Lower lobe of right lung (tissue), 2 donors: Measurements from ENCODE around the gene NTN5. TPM values are rescaled to one million over a fixed set of nuclear protein-coding genes. Genes with fewer than 3 reads are reported as not detected.

Source experiments
- ATAC-seq, 2 donors: fragments of 200-7000 bp; cut with Tn5 transposase; one replicate each; pipeline ENCODE4 v1.9.1; 2020 to 2022; ENCODE audit warnings: mild to moderate bottlenecking in 2 of 2, moderate library complexity in 2 of 2
- DNase-seq: peaks from one replicate; pipeline ENCODE4 v3.0.0-alpha.2; 2020
- H3K27ac ChIP-seq: fragments of 200-600 bp; one replicate; pipeline ENCODE4 v1.8.0; 2022
- H3K27me3 ChIP-seq: fragments of 200-600 bp; one replicate; pipeline ENCODE4 v1.8.0; 2022; ENCODE audit warnings: low read depth
- H3K36me3 ChIP-seq: fragments of 200-600 bp; one replicate; pipeline ENCODE4 v1.8.0; 2022; ENCODE audit warnings: mild to moderate bottlenecking
- H3K4me1 ChIP-seq: fragments of 200-600 bp; one replicate; pipeline ENCODE4 v1.8.0; 2022
- H3K4me3 ChIP-seq: fragments of 200-600 bp; one replicate; pipeline ENCODE4 v1.8.0; 2022; ENCODE audit warnings: mild to moderate bottlenecking
- H3K9me3 ChIP-seq: fragments of 200-600 bp; one replicate; pipeline ENCODE4 v1.8.0; 2022
- intact Hi-C: fragments of 100-400 bp; cut with DNase I; formaldehyde crosslinking; loops from one replicate; pipeline ENCODE4 v1.11.0; 2022
- total RNA-seq: library from RNA; stranded (reverse); fragmentation: NEBNext Ultra II Directional; extraction: Animal tissue kit (Norgen Biotek cat#: 25700); gene quantifications from one replicate; pipeline ENCODE4 v1.2.1, GENCODE V29; 2021
- TF ChIP-seq, protein P1 (sequence below): fragments of 200-600 bp; IDR thresholded peaks from one replicate; pipeline ENCODE4 v1.8.0; 2022; ENCODE audit warnings: antibody characterized with exemption, mild to moderate bottlenecking
- donor health status: DM: no; HTN: yes; CAD: no; lungs with severe emphysema.

NTN5 gene
- total RNA-seq, 1 donor from 2014 or later, result 0.24 TPM

GRCh38 chr19:48656840-48657474, 15.9 kb downstream of the NTN5 start:
- H3K9me3 ChIP-seq, result no peaks in the 10 kb centered on the region
- no peak overlapping the region for H3K27ac ChIP-seq
- H3K4me1 ChIP-seq, result peaks cover 13% of the 10 kb centered on the region
- DNase-seq (no peak), ATAC-seq (no peak)
- H3K36me3 ChIP-seq, result no peaks in the 10 kb centered on the region
- TF ChIP-seq, protein P1, sequence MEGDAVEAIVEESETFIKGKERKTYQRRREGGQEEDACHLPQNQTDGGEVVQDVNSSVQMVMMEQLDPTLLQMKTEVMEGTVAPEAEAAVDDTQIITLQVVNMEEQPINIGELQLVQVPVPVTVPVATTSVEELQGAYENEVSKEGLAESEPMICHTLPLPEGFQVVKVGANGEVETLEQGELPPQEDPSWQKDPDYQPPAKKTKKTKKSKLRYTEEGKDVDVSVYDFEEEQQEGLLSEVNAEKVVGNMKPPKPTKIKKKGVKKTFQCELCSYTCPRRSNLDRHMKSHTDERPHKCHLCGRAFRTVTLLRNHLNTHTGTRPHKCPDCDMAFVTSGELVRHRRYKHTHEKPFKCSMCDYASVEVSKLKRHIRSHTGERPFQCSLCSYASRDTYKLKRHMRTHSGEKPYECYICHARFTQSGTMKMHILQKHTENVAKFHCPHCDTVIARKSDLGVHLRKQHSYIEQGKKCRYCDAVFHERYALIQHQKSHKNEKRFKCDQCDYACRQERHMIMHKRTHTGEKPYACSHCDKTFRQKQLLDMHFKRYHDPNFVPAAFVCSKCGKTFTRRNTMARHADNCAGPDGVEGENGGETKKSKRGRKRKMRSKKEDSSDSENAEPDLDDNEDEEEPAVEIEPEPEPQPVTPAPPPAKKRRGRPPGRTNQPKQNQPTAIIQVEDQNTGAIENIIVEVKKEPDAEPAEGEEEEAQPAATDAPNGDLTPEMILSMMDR, result no peak
- H3K27me3 ChIP-seq, result no peaks in the 10 kb centered on the region
- H3K4me3 ChIP-seq, result no peak overlapping the region
- intact Hi-C loops, result no loop called here

GRCh38 chr19:48654299-48655059, 18.3 kb downstream of the NTN5 start:
- ATAC-seq (no peak), DNase-seq (no peak)
- TF ChIP-seq, protein P1, result no peak
- H3K4me3 ChIP-seq, result no peak overlapping the region
- no peaks in the 10 kb centered on the region for H3K27me3 ChIP-seq
- H3K9me3 ChIP-seq, result no peaks in the 10 kb centered on the region
- intact Hi-C loops, result no loop called here
- no peak overlapping the region for H3K27ac ChIP-seq
- no peaks in the 10 kb centered on the region for H3K4me1 ChIP-seq
- H3K36me3 ChIP-seq, result no peaks in the 10 kb centered on the region

- DNase-seq (no peak), ATAC-seq (no peak)
- Histone ChIP-seq H3K4me1 (peaks cover 4% of the 10 kb centered on the region), H3K27me3 (no peaks in the 10 kb centered on the region), H3K27ac (no peak overlapping the region), H3K9me3 (no peaks in the 10 kb centered on the region), H3K4me3 (no peak overlapping the region), H3K36me3 (no peaks in the 10 kb centered on the region)
- TF ChIP-seq, protein P1, result no peak
- intact Hi-C loops, result no loop called here
Observed at GRCh38 chr19:48651683-48652048, 21.2 kb downstream of the NTN5 start.

GRCh38 chr19:48650974-48651682, 21.7 kb downstream of the NTN5 start:
- TF ChIP-seq, protein P1, result no peak
- H3K4me3 ChIP-seq, result no peak overlapping the region
- no peaks in the 10 kb centered on the region for H3K36me3 ChIP-seq
- no peaks in the 10 kb centered on the region for H3K9me3 ChIP-seq
- ATAC-seq (no peak), DNase-seq (no peak)
- H3K4me1 ChIP-seq, result peaks cover 4% of the 10 kb centered on the region
- intact Hi-C loops, result no loop called here
- no peaks in the 10 kb centered on the region for H3K27me3 ChIP-seq
- no peak overlapping the region for H3K27ac ChIP-seq

DNA sequence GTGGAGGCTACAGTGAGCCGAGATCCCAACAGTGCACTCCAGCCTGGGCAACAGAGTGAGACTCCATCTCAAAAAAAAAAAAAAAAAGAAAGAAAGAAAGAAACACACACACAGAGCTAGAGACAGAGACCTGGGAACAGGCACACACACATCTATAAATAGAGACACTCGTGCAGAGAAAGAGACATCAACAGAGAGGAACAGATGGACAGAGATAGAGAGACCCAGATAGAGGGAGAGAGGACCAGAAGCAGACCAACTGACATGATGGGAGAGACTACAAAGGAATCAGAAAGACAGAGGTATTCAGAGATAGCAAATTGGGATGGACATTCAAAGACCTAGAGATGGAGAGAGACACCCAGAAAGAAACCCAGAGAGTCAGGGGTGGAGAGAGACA, 24.7 kb downstream of the NTN5 start:
- no peaks in the 10 kb centered on the region for H3K9me3 ChIP-seq
- H3K27ac ChIP-seq, result no peak overlapping the region
- peaks cover 19% of the 10 kb centered on the region for H3K4me1 ChIP-seq
- TF ChIP-seq, protein P1, result no peak
- no peak overlapping the region for H3K4me3 ChIP-seq
- H3K36me3 ChIP-seq, result no peaks in the 10 kb centered on the region
- DNase-seq, result no peak
- ATAC-seq, result no peak
- H3K27me3 ChIP-seq, result no peaks in the 10 kb centered on the region
- intact Hi-C loops, result no loop called here
